NB4 (cell line): Measurements from ENCODE around the gene SLC25A25.
"Not testable (repeated sequence)": the region's sequence is repeated elsewhere in the genome, so short reads cannot be mapped to it uniquely, and the experiment has no call there.

Source experiments
- DNase-seq: peaks from one replicate; pipeline ENCODE4 v3.0.0; 2010; ENCODE audit warnings: low read depth
- H3K4me3 ChIP-seq: one replicate; pipeline ENCODE4 v1.5.1; 2011; ENCODE audit warnings: mild to moderate bottlenecking, low read depth, low read length, moderate library complexity
- CTCF ChIP-seq: IDR thresholded peaks from one replicate; pipeline ENCODE4 v1.5.1; 2012; ENCODE audit warnings: low read depth, low read length
- MAX ChIP-seq: IDR thresholded peaks from 2 replicates; pipeline ENCODE4 v1.6.1; 2011; ENCODE audit warnings: low read depth, low read length
- MYC ChIP-seq: IDR thresholded peaks from 2 replicates; pipeline ENCODE4 v1.6.1; 2011; ENCODE audit warnings: low read depth, low read length
- POLR2A ChIP-seq: IDR thresholded peaks from 2 replicates; pipeline ENCODE4 v1.6.1; 2011; ENCODE audit warnings: mild to moderate bottlenecking; ENCODE audit not compliant: insufficient read length; ENCODE audit errors: extremely low read depth

Gene SLC25A25

GRCh38 chr9:128067645-128068385 lies at the start of gene SLC25A25:
Gene SLC25A25 (plus strand): TSS chr9:128068232. CDS start chr9:128068320, 88 bp downstream.
- DNase-seq, result peak; percentile 98
- no peak for TF ChIP-seq MAX
- TF ChIP-seq POLR2A, result no peak
- TF ChIP-seq MYC, result no peak; the same call in 1 of the 2 replicates
- no peak for TF ChIP-seq CTCF
- H3K4me3 ChIP-seq, result peak within 1 kb of the TSS; percentile 88

- DNase-seq, result no peak
- TF ChIP-seq MYC (no peak), POLR2A (no peak), CTCF (peak; percentile 57), MAX (no peak)
- no peak overlapping the region for H3K4me3 ChIP-seq
Observed at GRCh38 chr9:128020692-128021091, 47.3 kb upstream of the SLC25A25 start.

GRCh38 chr9:128021098-128021497 lies 46.9 kb upstream of the SLC25A25 start:
- no peak overlapping the region for H3K4me3 ChIP-seq
- TF ChIP-seq POLR2A, result no peak
- TF ChIP-seq CTCF, result no peak
- no peak for TF ChIP-seq MYC
- TF ChIP-seq MAX, result no peak
- no peak for DNase-seq

- no peak for DNase-seq
- no peak overlapping the region for H3K4me3 ChIP-seq
Observed at GRCh38 chr9:128022886-128023285, 45.1 kb upstream of the SLC25A25 start.

GRCh38 chr9:128023671-128024070 lies 44.4 kb upstream of the SLC25A25 start:
- not testable (repeated sequence) for H3K4me3 ChIP-seq, DNase-seq

More at GRCh38 chr9:128022886-128023285, 45.1 kb upstream of the SLC25A25 start:
- TF ChIP-seq CTCF (no peak), POLR2A (no peak), MAX (no peak), MYC (no peak)

GRCh38 chr9:128024761-128025308 lies 43.2 kb upstream of the SLC25A25 start:
- TF ChIP-seq MYC, result no peak
- no peak for TF ChIP-seq POLR2A
- no peak for TF ChIP-seq CTCF
- DNase-seq, result no peak
- no peak overlapping the region for H3K4me3 ChIP-seq
